Ovary (tissue), 9 donors: ENCODE data around the gene TSC22D4. TPM values are rescaled to one million over a fixed set of nuclear protein-coding genes. Genes with fewer than 3 reads are reported as not detected.
A peak's percentile ranks its signal among the peaks of the same experiment; 100 is the strongest.

Experiments
- DNase-seq, 5 donors: peaks; one replicate each; pipeline ENCODE4 v3.0.0-alpha.2; 2019 to 2020
- H3K27ac ChIP-seq, 2 donors: fragments of 200-600 bp; one replicate each; pipeline versions ENCODE4 v1.5.1 to v1.8.0; 2019 to 2022
- H3K27me3 ChIP-seq: fragments of 200-600 bp; one replicate; pipeline ENCODE4 v1.8.0; 2022
- H3K36me3 ChIP-seq: fragments of 200-600 bp; sonication (generic); one replicate; pipeline ENCODE4 v1.5.1; 2019
- H3K4me1 ChIP-seq: one replicate; pipeline ENCODE4 v1.8.1; 2013; ENCODE audit warnings: mild to moderate bottlenecking, moderate library complexity; ENCODE audit not compliant: insufficient read depth
- H3K4me3 ChIP-seq: fragments of 200-600 bp; sonication (generic); one replicate; pipeline ENCODE4 v1.5.1; 2017
- H3K9me3 ChIP-seq, 2 donors: fragments of 200-600 bp in 1 of 2; sonication (generic) in 1 of 2; one replicate each; pipeline versions ENCODE4 v1.5.1 to v1.8.1; 2013 to 2019; ENCODE audit warnings: mild to moderate bottlenecking in 1 of 2, moderate library complexity in 1 of 2
- EP300 ChIP-seq: sonication (generic); formaldehyde crosslinking; IDR thresholded peaks from one replicate; pipeline ENCODE4 v1.6.1; 2017; ENCODE audit warnings: antibody characterized with exemption
- POLR2A ChIP-seq: fragments of 450-650 bp; IDR thresholded peaks from one replicate; pipeline ENCODE4 v1.6.1; 2017; ENCODE audit warnings: antibody characterized with exemption, mild to moderate bottlenecking, moderate library complexity
- WGBS, 3 donors: extraction: QIAGEN DNeasy Blood & Tissue Kit in 1 of 3; methylation state at CpG; one replicate each; pipeline versions ENCODE4 v1.1.5 to v1.1.7; 2013 to 2017; 5-methylcytosine and 5-hydroxymethylcytosine counted together
- intact Hi-C, 4 donors: fragments of 100-400 bp; cut with DNase I; formaldehyde crosslinking; loops; one replicate each; pipeline versions ENCODE4 v1.11.0 to v1.15.1; 2022 to 2023
- polyA plus RNA-seq, 2 donors: library from polyadenylated mRNA; stranded (reverse); fragments of 200-250 nt in 1 of 2; fragments of 350-450 nt in 1 of 2; fragmentation: Illumina TruSeq in 1 of 2; extraction: RNeasy Lipid Tissue Mini Kit (QIAGEN cat#74804) in 1 of 2; gene quantifications; one replicate each; pipeline ENCODE4 v1.2.3, GENCODE V29; 2013 to 2014
- total RNA-seq, 7 donors: library from RNA; depleted of rRNA in 2 of 7; stranded (reverse); fragments of >200 nt in 2 of 7; fragmentation: NEBNext Ultra II Directional in 3 of 7; extraction: Animal tissue kit (Norgen Biotek cat#: 25700) in 3 of 7; gene quantifications; one replicate each; pipeline versions ENCODE4 v1.1.0 to v1.2.4, GENCODE V29; 2016 to 2023
- TF ChIP-seq, protein P1 (sequence below), 3 donors: fragments of 450-650 bp in 2 of 3; fragments of 200-600 bp in 1 of 3; IDR thresholded peaks; one replicate each; pipeline versions ENCODE4 v1.5.1 to v1.8.0; 2016 to 2022; ENCODE audit warnings: antibody characterized with exemption in 3 of 3, mild to moderate bottlenecking in 1 of 3
- donor health status: DM: no; HTN: no; CAD: no; lungs with moderate emphysema.
- donor health status: DM: no; HTN: no; CAD: no.
- donor health status: Bipolar disorder and iron deficiency.
- donor health status: DM: yes; HTN: yes; CAD: no.
- donor health status: DM: no; HTN: no; CAD: no.
- donor health status: DM: yes; HTN: yes; CAD: no.

TSC22D4 gene
- total and polyA plus RNA-seq, 9 donors = 6.5 to 57.3 (median 40.4) TPM

DNA sequence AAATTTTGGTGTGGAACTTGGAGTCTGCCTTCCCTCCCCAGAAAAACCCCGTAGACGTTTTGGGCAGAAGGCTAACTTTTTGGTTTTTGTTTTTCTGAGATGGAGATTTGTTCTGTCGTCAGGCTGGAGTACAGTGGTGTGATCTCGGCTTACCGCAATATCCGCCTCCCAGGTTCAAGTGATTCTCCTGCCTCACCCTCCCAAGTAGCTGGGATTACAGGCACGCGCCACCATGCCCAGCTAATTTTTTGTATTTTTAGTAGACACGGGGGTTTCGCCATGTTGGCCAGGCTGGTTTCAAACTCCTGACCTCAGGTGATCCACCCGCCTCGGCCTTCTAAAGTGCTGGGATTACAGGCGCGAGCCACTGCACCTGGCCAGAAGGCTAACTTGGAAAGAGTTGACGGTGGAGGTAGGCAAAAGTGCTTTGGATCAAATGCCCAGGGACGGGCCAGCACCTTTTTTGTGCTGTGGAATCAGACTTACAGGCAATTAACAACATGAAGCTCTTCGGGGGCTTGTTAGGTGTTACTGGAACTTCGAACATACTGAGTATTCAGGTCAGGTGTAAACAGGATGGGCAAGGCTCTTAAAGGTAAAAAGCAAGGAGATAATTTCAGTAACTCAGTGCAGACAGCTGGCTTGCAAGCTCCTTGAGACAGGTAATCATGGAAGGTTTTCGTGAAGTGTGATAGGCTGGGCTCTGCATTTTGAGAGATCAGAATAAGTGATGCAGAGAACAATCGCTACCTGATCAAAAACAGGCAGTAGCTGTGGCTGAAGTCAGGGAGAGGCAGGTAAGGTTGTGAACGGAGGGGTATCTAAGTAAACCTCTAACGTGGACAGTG, 44.5 kb downstream of the TSC22D4 start:
- intact Hi-C loops = no loop called here
- peak in 1 of 5 donors; percentile 16 for DNase-seq
- H3K27me3 ChIP-seq = no peaks in the 10 kb centered on the region
- no peaks in the 10 kb centered on the region for H3K36me3 ChIP-seq
- H3K9me3 ChIP-seq = no peaks in the 10 kb centered on the region
- H3K27ac ChIP-seq = no peak overlapping the region
- TF ChIP-seq POLR2A = no peak
- TF ChIP-seq, protein P1, sequence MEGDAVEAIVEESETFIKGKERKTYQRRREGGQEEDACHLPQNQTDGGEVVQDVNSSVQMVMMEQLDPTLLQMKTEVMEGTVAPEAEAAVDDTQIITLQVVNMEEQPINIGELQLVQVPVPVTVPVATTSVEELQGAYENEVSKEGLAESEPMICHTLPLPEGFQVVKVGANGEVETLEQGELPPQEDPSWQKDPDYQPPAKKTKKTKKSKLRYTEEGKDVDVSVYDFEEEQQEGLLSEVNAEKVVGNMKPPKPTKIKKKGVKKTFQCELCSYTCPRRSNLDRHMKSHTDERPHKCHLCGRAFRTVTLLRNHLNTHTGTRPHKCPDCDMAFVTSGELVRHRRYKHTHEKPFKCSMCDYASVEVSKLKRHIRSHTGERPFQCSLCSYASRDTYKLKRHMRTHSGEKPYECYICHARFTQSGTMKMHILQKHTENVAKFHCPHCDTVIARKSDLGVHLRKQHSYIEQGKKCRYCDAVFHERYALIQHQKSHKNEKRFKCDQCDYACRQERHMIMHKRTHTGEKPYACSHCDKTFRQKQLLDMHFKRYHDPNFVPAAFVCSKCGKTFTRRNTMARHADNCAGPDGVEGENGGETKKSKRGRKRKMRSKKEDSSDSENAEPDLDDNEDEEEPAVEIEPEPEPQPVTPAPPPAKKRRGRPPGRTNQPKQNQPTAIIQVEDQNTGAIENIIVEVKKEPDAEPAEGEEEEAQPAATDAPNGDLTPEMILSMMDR (IDR thresholded peaks at IDR 0.05) = no peak
- TF ChIP-seq EP300 = no peak
- WGBS, 3 donors = 79 to 84% (median 80%) methylated on average over 22 of the region's 22 CpGs
- H3K4me1 ChIP-seq = peaks cover 23% of the 10 kb centered on the region
- no peak overlapping the region for H3K4me3 ChIP-seq

DNA sequence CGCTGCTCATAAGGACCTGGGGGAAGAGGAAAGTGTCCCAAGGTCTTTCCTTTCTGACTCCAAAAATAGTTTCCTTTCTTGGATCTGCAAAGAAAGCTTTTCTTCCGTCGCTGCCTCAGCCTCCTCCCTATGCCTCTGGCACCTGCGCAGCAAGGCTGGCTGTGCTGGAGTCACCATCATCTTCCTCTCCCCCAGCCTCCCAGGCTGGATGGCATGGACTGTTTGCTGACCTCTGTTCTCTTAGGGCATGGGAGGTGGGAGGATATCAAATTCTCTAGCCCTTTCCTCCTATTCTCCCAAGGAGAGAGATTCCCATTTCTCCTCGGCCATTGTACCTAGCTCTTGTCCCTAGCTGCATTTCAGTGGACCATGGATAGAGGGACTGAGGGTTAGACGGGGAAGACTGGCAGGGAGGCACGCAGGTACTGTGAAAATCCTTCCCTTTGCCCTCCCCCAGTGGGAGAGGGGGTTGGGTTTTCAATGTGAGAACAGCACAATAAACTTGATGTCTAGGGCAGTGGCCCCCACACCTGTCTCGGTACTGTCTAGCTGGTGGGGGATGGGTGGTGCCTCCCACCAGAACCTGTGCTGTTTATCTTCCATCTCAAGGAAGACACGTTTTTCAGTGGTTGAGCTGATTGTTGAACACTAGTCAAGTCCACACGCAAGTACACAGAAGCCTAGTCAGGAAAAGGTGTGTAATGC, 45.3 kb downstream of the TSC22D4 start:
- 67 to 75% (median 75%) methylated on average over 10 of the region's 10 CpGs for WGBS, 3 donors

DNA sequence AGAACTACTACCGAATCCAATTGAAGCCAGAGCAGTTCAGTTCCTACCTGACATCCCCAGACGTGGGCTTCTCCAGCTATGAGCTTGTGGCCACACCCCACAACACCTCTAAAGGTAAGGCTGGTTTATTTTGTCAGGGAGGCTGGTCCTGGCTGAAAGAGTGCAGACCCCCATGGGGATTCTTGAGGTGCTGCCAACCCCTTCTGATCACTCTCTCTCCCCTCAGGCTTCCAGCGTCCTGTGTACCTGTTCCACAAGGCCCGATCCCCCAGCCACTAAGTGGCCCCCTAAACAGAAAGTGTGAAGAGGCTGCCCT, 45.8 kb downstream of the TSC22D4 start:
- intact Hi-C loops = no loop called here
- Histone ChIP-seq H3K4me3 (no peak overlapping the region), H3K9me3 (no peaks in the 10 kb centered on the region), H3K36me3 (no peaks in the 10 kb centered on the region), H3K4me1 (peaks cover 23% of the 10 kb centered on the region), H3K27me3 (no peaks in the 10 kb centered on the region), H3K27ac (no peak overlapping the region)
- no peak for DNase-seq
- TF ChIP-seq EP300 = no peak
- no peak for TF ChIP-seq POLR2A
- TF ChIP-seq, protein P1 (IDR thresholded peaks at IDR 0.05) = no peak
- 59 to 70% (median 69%) methylated on average over 4 of the region's 4 CpGs for WGBS, 3 donors

More for the DNA sequence above, 45.3 kb downstream of the TSC22D4 start:
- Histone ChIP-seq H3K4me1 (peaks cover 23% of the 10 kb centered on the region), H3K36me3 (no peaks in the 10 kb centered on the region), H3K9me3 (no peaks in the 10 kb centered on the region), H3K27me3 (no peaks in the 10 kb centered on the region), H3K27ac (no peak overlapping the region), H3K4me3 (no peak overlapping the region)
- TF ChIP-seq, protein P1 (IDR thresholded peaks at IDR 0.05) = no peak
- no peak for TF ChIP-seq EP300
- TF ChIP-seq POLR2A = no peak
- intact Hi-C loops = no loop called here
- DNase-seq = no peak

DNA sequence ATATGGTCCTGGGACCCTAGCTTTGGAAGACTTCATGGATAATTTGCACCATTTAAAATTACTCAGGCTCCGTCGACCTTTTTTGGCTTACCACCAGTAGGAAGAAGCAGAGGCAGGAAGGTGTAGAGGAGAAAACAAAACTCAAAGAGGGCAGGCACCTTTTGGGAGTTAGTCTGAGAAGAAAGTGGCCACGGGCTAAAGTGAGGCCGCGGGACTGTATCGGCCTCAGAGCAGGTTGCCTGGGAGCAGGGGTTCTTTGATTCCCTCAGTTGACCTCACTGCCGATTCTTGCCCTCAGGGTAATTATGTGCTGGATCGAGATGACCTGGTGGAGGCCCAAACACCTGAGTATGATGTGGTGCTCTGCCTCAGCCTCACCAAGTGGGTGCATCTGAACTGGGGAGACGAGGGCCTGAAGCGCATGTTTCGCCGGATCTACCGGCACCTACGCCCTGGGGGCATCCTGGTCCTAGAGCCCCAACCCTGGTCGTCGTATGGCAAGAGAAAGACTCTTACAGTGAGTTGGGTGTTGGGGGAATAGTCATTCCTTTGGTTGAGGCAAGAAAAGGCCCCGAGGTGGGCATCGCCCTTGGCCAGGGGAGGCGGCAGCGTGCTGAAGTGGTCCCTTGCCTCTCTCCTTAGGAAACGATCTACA, 46.3 kb downstream of the TSC22D4 start:
- WGBS, 3 donors = 83 to 86% (median 84%) methylated on average over 21 of the region's 21 CpGs
- H3K27me3 ChIP-seq = no peaks in the 10 kb centered on the region
- no peaks in the 10 kb centered on the region for H3K9me3 ChIP-seq
- no peak overlapping the region for H3K27ac ChIP-seq
- H3K4me1 ChIP-seq = peaks cover 23% of the 10 kb centered on the region
- H3K4me3 ChIP-seq = no peak overlapping the region
- intact Hi-C loops = no loop called here
- DNase-seq = no peak
- TF ChIP-seq, protein P1 (IDR thresholded peaks at IDR 0.05) = no peak
- no peak for TF ChIP-seq POLR2A
- no peak for TF ChIP-seq EP300
- no peaks in the 10 kb centered on the region for H3K36me3 ChIP-seq
